HG03039 (cell line): ENCODE results near the gene CDRT15.
"Not testable (repeated sequence)": the region's sequence is repeated elsewhere in the genome, so short reads cannot be mapped to it uniquely, and the experiment has no call there.

ENCODE experiments used
- ATAC-seq: cut with Tn5 transposase; IDR thresholded peaks from one replicate; pipeline ENCODE4 v1.9.1; 2021; ENCODE audit warnings: mild to moderate bottlenecking, moderate library complexity; ENCODE audit not compliant: unreplicated experiment

Gene CDRT15

GRCh38 chr17:14186443-14186842, 50.2 kb downstream of the CDRT15 start:
- ATAC-seq: not testable (repeated sequence)
